Neutrophil (primary cell): ENCODE results near the gene ACSL4.

Source experiments
- H3K27ac ChIP-seq: fragments of 200-600 bp; sonication (generic); 2 replicates; pipeline ENCODE4 v1.5.1; 2016; ENCODE audit warnings: mild to moderate bottlenecking, moderate library complexity
- H3K27me3 ChIP-seq: fragments of 200-600 bp; sonication (generic); 2 replicates; pipeline ENCODE4 v1.6.0; 2016; ENCODE audit warnings: mild to moderate bottlenecking
- H3K36me3 ChIP-seq: fragments of 200-600 bp; sonication (generic); 2 replicates; pipeline ENCODE4 v1.5.1; 2017
- H3K4me1 ChIP-seq, 2 experiments: fragments of 200-600 bp in 1 of 2; sonication (generic) in 1 of 2; 1 replicate in 1 of 2; 2 replicates in 1 of 2; pipeline versions ENCODE4 v1.5.1 to v1.6.1; 2013 to 2016; ENCODE audit warnings: low read depth in 1 of 2, low read length in 1 of 2, mild to moderate bottlenecking in 1 of 2, moderate library complexity in 1 of 2; ENCODE audit not compliant: control insufficient read depth in 1 of 2, insufficient read depth in 1 of 2
- H3K4me3 ChIP-seq, 2 experiments: fragments of 200-600 bp in 1 of 2; sonication (generic) in 1 of 2; 1 replicate in 1 of 2; 2 replicates in 1 of 2; pipeline ENCODE4 v1.5.1; 2013 to 2016; ENCODE audit warnings: low read depth in 1 of 2, low read length in 1 of 2, mild to moderate bottlenecking in 1 of 2, moderate library complexity in 1 of 2
- H3K9me3 ChIP-seq: fragments of 200-600 bp; sonication (generic); 2 replicates; pipeline ENCODE4 v1.5.1; 2016
- CTCF ChIP-seq: fragments of 200-600 bp; sonication (generic); IDR thresholded peaks from 2 replicates; pipeline ENCODE4 v1.5.1; 2016; ENCODE audit warnings: antibody characterized with exemption

The ACSL4 gene

GRCh38 chrX:109632906-109633504 is 100.1 kb downstream of the ACSL4 start:
- no peaks in the 10 kb centered on the region for H3K36me3 ChIP-seq
- no peaks in the 10 kb centered on the region for H3K4me1 ChIP-seq
- no peaks in the 10 kb centered on the region for H3K9me3 ChIP-seq
- H3K27me3 ChIP-seq = no peaks in the 10 kb centered on the region
- no peak for TF ChIP-seq CTCF
- H3K27ac ChIP-seq = no peak overlapping the region
- H3K4me3 ChIP-seq = no peak overlapping the region

- peaks cover 0 to 5% of the 10 kb centered on the region in 2 experiments for H3K4me1 ChIP-seq
These were observed 103.7 kb downstream of the ACSL4 start for GRCh38 chrX:109629310-109629709.

DNA sequence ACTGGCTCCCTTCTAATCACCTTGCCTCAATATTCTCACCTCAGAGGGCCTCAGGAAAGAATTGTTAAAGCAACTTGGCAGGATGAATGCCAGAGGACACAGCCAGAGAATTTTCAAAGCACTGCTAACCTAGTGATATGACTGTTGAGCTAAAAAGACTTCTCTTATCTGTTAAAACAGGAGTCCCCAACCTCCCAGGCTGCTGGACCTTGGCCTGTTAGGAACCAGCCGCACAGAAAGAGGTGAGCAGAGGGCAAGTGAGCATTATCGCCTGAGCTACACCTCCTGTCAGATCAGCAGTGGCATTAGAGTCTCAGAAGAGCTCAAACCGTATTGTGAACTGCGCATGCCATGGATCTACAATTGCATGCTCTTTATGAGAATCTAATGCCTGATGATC is 106.4 kb downstream of the ACSL4 start:
- Histone ChIP-seq H3K4me1 (peaks cover 0 to 5% of the 10 kb centered on the region in 2 experiments), H3K4me3 (no peak overlapping the region), H3K9me3 (no peaks in the 10 kb centered on the region), H3K36me3 (no peaks in the 10 kb centered on the region), H3K27ac (no peak overlapping the region), H3K27me3 (no peaks in the 10 kb centered on the region)
- TF ChIP-seq CTCF = no peak

More at GRCh38 chrX:109629310-109629709, 103.7 kb downstream of the ACSL4 start:
- Histone ChIP-seq H3K9me3 (no peaks in the 10 kb centered on the region), H3K27ac (no peak overlapping the region), H3K27me3 (no peaks in the 10 kb centered on the region), H3K4me3 (no peak overlapping the region), H3K36me3 (no peaks in the 10 kb centered on the region)
- TF ChIP-seq CTCF = no peak

- Histone ChIP-seq H3K27me3 (no peaks in the 10 kb centered on the region), H3K27ac (no peak within 1 kb of the TSS), H3K36me3 (no peaks in the 10 kb centered on the region), H3K4me1 (peaks cover 1 to 10% of the 10 kb centered on the region in 2 experiments), H3K9me3 (no peaks in the 10 kb centered on the region), H3K4me3 (no peak within 1 kb of the TSS)
- no peak for TF ChIP-seq CTCF
These were observed 108.1 kb downstream of the ACSL4 start, which contains the start of gene KCNE5 for GRCh38 chrX:109624641-109625616. TSS of gene KCNE5 (minus strand) at chrX:109625172. CDS start at chrX:109625020, 152 bp downstream.

- Histone ChIP-seq H3K36me3 (no peaks in the 10 kb centered on the region), H3K4me3 (no peak overlapping the region), H3K4me1 (peaks cover 7 to 18% of the 10 kb centered on the region in 2 experiments), H3K9me3 (no peaks in the 10 kb centered on the region), H3K27ac (no peak overlapping the region), H3K27me3 (no peaks in the 10 kb centered on the region)
- no peak for TF ChIP-seq CTCF
These were observed 109.1 kb downstream of the ACSL4 start for GRCh38 chrX:109623997-109624396.
